ENCODE measurements around the gene HAGHL.

GRCh38 chr16:687499-687898 is 39.4 kb upstream of the HAGHL start:
- TF ChIP-seq POLR2A (IDR thresholded peaks at IDR 0.05) (no peak), CTCF (IDR thresholded peaks at IDR 0.05) (no peak)
